K562 (cell line): Measurements from ENCODE around the gene ZKSCAN1. TPM values are rescaled to one million over a fixed set of nuclear protein-coding genes. Genes with fewer than 3 reads are reported as not detected.

Source experiments
- ATAC-seq: fragments of 200-7000 bp; cut with Tn5 transposase; 3 replicates; pipeline ENCODE4 v1.9.1; 2020; ENCODE audit warnings: moderate library complexity
- BruUV-seq: library from RNA; stranded (reverse); fragments of 400-500 nt; replicated peaks from 2 replicates; lab custom pipeline; 2021; lab: Mats Ljungman, UMichigan
- CTCF ChIA-PET: fragments of 300-600 bp; formaldehyde crosslinking; extraction: SDS; loops from one replicate; lab custom pipeline; 2021; ENCODE audit warnings: low intra/inter-chr PET ratio; lab: Yijun Ruan, JAX
- POLR2A ChIA-PET: fragments of 300-600, 350-650 bp; sonication (Branson Sonifier 250); formaldehyde crosslinking; extraction: SDS; loops from one replicate; lab custom pipeline; 2021; ENCODE audit warnings: antibody characterized with exemption, inconsistent platforms; lab: Yijun Ruan, JAX
- DNase-seq, 4 experiments: peaks; one replicate each; pipeline versions ENCODE4 v3.0.0 to v3.0.0-alpha.2; 2011 to 2018; ENCODE audit warnings: low spot score in 3 of 4, mixed read lengths in 3 of 4; ENCODE audit errors: extremely low read depth in 1 of 4
- FAIRE-seq: peaks from 2 replicates; lab custom pipeline; 2011; peaks lifted over from hg19 to GRCh38; lab: Jason Lieb, UNC
- H2AFZ ChIP-seq: 2 replicates; pipeline ENCODE4 v1.6.0; 2011; ENCODE audit warnings: low read depth, low read length, control low read depth, inconsistent platforms
- H3K27ac ChIP-seq: fragments of 200-600 bp; 3 replicates; pipeline ENCODE4 v1.8.0; 2011; ENCODE audit warnings: low read depth, mild to moderate bottlenecking, control low read depth, inconsistent platforms, low read length, moderate library complexity, mixed read lengths; ENCODE audit errors: extremely low read depth
- H3K27me3 ChIP-seq, 2 experiments: fragments of 300-600 bp in 1 of 2; 2 replicates in 1 of 2; 3 replicates in 1 of 2; pipeline versions ENCODE4 v1.6.0 to v1.8.0; 2011; ENCODE audit warnings: inconsistent platforms in 2 of 2, low read length in 2 of 2, mild to moderate bottlenecking in 1 of 2, mixed read lengths in 1 of 2, moderate library complexity in 1 of 2; ENCODE audit not compliant: control insufficient read depth in 2 of 2, insufficient read depth in 2 of 2
- H3K36me3 ChIP-seq: fragments of 300-600 bp; 3 replicates; pipeline ENCODE4 v1.8.0; 2011; ENCODE audit warnings: mild to moderate bottlenecking, low read length, inconsistent platforms; ENCODE audit not compliant: control insufficient read depth, insufficient read depth
- H3K4me1 ChIP-seq, 2 experiments: fragments of 200-600 bp in 1 of 2; replicated peaks in 1 of 2; 2 replicates in 1 of 2; 3 replicates in 1 of 2; pipeline versions ENCODE4 v1.5.1 to v1.8.0; 2011; ENCODE audit warnings: inconsistent platforms in 2 of 2, low read length in 2 of 2, mild to moderate bottlenecking in 1 of 2, mixed read lengths in 1 of 2, moderate library complexity in 1 of 2; ENCODE audit not compliant: control insufficient read depth in 2 of 2, insufficient read depth in 2 of 2
- H3K4me2 ChIP-seq: 2 replicates; pipeline ENCODE4 v1.6.1; 2011; ENCODE audit warnings: low read length, control low read depth, inconsistent platforms, mixed read lengths; ENCODE audit not compliant: insufficient read depth
- H3K4me3 ChIP-seq: fragments of 200-600 bp; sonication (generic), shearing (Covaris generic); 2 replicates; pipeline ENCODE4 v1.5.1; 2016; ENCODE audit warnings: control low read depth, inconsistent platforms
- H3K79me2 ChIP-seq: fragments of 200-600 bp; 3 replicates; pipeline ENCODE4 v1.8.0; 2011; ENCODE audit warnings: low read length, inconsistent platforms; ENCODE audit not compliant: control insufficient read depth, insufficient read depth
- H3K9ac ChIP-seq, 2 experiments: 2 replicates each; pipeline versions ENCODE4 v1.6.0 to v1.6.1; 2011; ENCODE audit warnings: low read depth in 2 of 2, low read length in 2 of 2, control low read depth in 1 of 2, inconsistent platforms in 1 of 2, mild to moderate bottlenecking in 1 of 2, mixed read lengths in 1 of 2; ENCODE audit not compliant: insufficient read depth in 1 of 2
- H3K9me1 ChIP-seq: one replicate; pipeline ENCODE4 v1.6.0; 2011; ENCODE audit warnings: inconsistent platforms, mild to moderate bottlenecking, low read length, moderate library complexity; ENCODE audit not compliant: control insufficient read depth, insufficient read depth
- H3K9me3 ChIP-seq: replicated peaks from 2 replicates; pipeline ENCODE4 v1.5.1; 2011; ENCODE audit warnings: low read depth, low read length, inconsistent platforms; ENCODE audit not compliant: control insufficient read depth, insufficient read depth
- H4K20me1 ChIP-seq: replicated peaks from 2 replicates; pipeline ENCODE4 v1.6.1; 2011; ENCODE audit warnings: low read length, inconsistent platforms, mixed read lengths; ENCODE audit not compliant: control insufficient read depth, insufficient read depth
- ATF3 ChIP-seq, 2 experiments: fragments of 450-650 bp in 1 of 2; sonication (generic) in 1 of 2; formaldehyde crosslinking in 1 of 2; IDR thresholded peaks in 1 of 2; conservative IDR thresholded peaks in 1 of 2; 2 replicates each; pipeline versions ENCODE4 v1.6.1 to v1.8.1; 2016 to 2023; ENCODE audit warnings: mild to moderate bottlenecking in 2 of 2, moderate library complexity in 2 of 2, inconsistent platforms in 1 of 2, missing genetic modification reagents in 1 of 2
- STAT5B ChIP-seq: fragments of 250-450 bp; sonication (Bioruptor Pico); IDR thresholded peaks from 2 replicates; pipeline ENCODE4 v1.8.0; 2021; ENCODE audit warnings: mild to moderate bottlenecking, inconsistent platforms
- ZNF778 ChIP-seq: fragments of 450-650 bp; formaldehyde crosslinking; IDR thresholded peaks from 2 replicates; pipeline ENCODE4 v1.4.0; 2020; ENCODE audit warnings: mild to moderate bottlenecking, moderate library complexity
- ZNF79 ChIP-seq: fragments of 250-450 bp; sonication (Bioruptor Pico); IDR thresholded peaks from 2 replicates; pipeline ENCODE4 v1.4.0; 2020; ENCODE audit warnings: low read depth, mild to moderate bottlenecking, moderate library complexity
- WGBS: fragments of 100-300 bp; shearing (Covaris generic); methylation state at CpG from one replicate; pipeline ENCODE4 v1.1.6; 2016; ENCODE audit warnings: low coverage, mixed read lengths; ENCODE audit not compliant: insufficient coverage; ENCODE audit errors: missing lambda C conversion rate; 5-methylcytosine and 5-hydroxymethylcytosine counted together
- in situ Hi-C: fragments of 300-500 bp; cut with MboI; formaldehyde crosslinking; loops from 4 replicates; pipeline ENCODE4 v1.15.0; 2018; ENCODE audit warnings: inconsistent platforms, mixed read lengths
- intact Hi-C: fragments of 100-400 bp; cut with micrococcal nuclease; formaldehyde crosslinking; loops from 2 replicates; pipeline ENCODE4 v1.14.2; 2022
- polyA plus RNA-seq, 8 experiments: library from polyadenylated mRNA; depleted of rRNA in 4 of 8; stranded (reverse) in 5 of 8; unstranded in 3 of 8; fragments of >200 nt; fragmentation: Nextera tagmentation in 2 of 8; fragmentation: Illumina TruSeq in 1 of 8; extraction: Ambion mirVana in 2 of 8; extraction: Trizol in 1 of 8; gene quantifications; 2 replicates each; pipeline versions ENCODE4 v1.2.1 to v1.2.3, GENCODE V29; 2011 to 2014; ENCODE audit warnings: inconsistent platforms in 1 of 8, missing spikeins in 1 of 8
- total RNA-seq, 7 experiments: library from RNA; depleted of rRNA in 6 of 7; stranded (reverse); fragments of >200 nt in 6 of 7; fragmentation: Illumina TruSeq in 2 of 7; extraction: Trizol in 2 of 7; gene quantifications; 2 replicates each; pipeline versions ENCODE4 v1.2.1 to v1.2.3, GENCODE V29; 2011 to 2021; ENCODE audit warnings: low replicate concordance in 1 of 7

The ZKSCAN1 gene
- total and polyA plus RNA-seq, 9 of the 15 experiments (the other 6 are each of a cell fraction or from before 2014, with no cell fraction given) = 5.3 to 43.0 (median 23.2) TPM

- no peaks in the 10 kb centered on the region for H3K9me3 ChIP-seq
- 16% methylated on average over 13 of the region's 13 CpGs for WGBS
- H3K9ac ChIP-seq = no peak overlapping the region
- CTCF ChIA-PET = interaction anchor here (0.6 kb wide), 1 partner anchor 127 kb away, joined by 6 read pairs; no protein-coding TSS in a partner anchor
- no peaks in the 10 kb centered on the region for H3K79me2 ChIP-seq
- no peak overlapping the region for H3K4me3 ChIP-seq
- no peak for FAIRE-seq
- DNase-seq = no peak
- BruUV-seq = no TSS peak
- no peak for ATAC-seq
- H3K36me3 ChIP-seq = no peaks in the 10 kb centered on the region
- TF ChIP-seq STAT5B (CRISPR knock-in tag) (no peak), ZNF778 (CRISPR knock-in tag) (no peak), ATF3 (IDR thresholded peaks at IDR 0.05) (peak; percentile 58), ATF3 (CRISPR knock-in tag; conservative IDR thresholded peaks at IDR 0.05) (no peak), ZNF79 (CRISPR knock-in tag) (no peak)
- TF ChIP-seq, all 486 proteins: peak for 1
- peaks cover 4 to 7% of the 10 kb centered on the region in 2 experiments; a peak in 2 of 5 replicates for H3K4me1 ChIP-seq
- intact Hi-C loops (loop anchor here (5.0 kb wide), 1 partner anchor 151 kb away; the partner anchor contains the start of gene MBLAC1), in situ Hi-C loops (no loop called here)
- H4K20me1 ChIP-seq = no peaks in the 10 kb centered on the region
- H3K9me1 ChIP-seq = no peaks in the 10 kb centered on the region
- H3K4me2 ChIP-seq = no peak overlapping the region
- H3K27ac ChIP-seq = no peak overlapping the region
- H2AFZ ChIP-seq = no peak overlapping the region
- H3K27me3 ChIP-seq = peaks cover 13 to 24% of the 10 kb centered on the region in 2 experiments; a peak in 4 of 5 replicates
- POLR2A ChIA-PET = no interaction called here
These were observed 38.8 kb upstream of the ZKSCAN1 start for GRCh38 chr7:99976626-99977025.
